Measurements from ENCODE around the gene RNF225. TPM values are rescaled to one million over a fixed set of nuclear protein-coding genes. Genes with fewer than 3 reads are reported as not detected.
"Not testable (repeated sequence)": the region's sequence is repeated elsewhere in the genome, so short reads cannot be mapped to it uniquely, and the experiment has no call there.

RNF225 gene
- total RNA-seq, 4 donors from 2014 or later: 3.9 to 13.7 (median 13.6) TPM; not detected in 1

GRCh38 chr19:58367698-58368454 is 27.6 kb upstream of the RNF225 start:
- DNase-seq (ENCODE audit: low spot score in 2 of 2): no peak
- no peak for TF ChIP-seq EP300 (IDR thresholded peaks at IDR 0.05)
- TF ChIP-seq CTCF (IDR thresholded peaks at IDR 0.05): no peak
- TF ChIP-seq POLR2A (IDR thresholded peaks at IDR 0.05): no peak
- no peak for TF ChIP-seq POLR2AphosphoS5 (IDR thresholded peaks at IDR 0.05)
- Histone ChIP-seq H3K4me1 (peaks cover 7% of the 10 kb centered on the region), H3K4me3 (no peak overlapping the region), H3K27me3 (no peaks in the 10 kb centered on the region), H3K36me3 (peaks cover 21% of the 10 kb centered on the region), H3K9me3 (no peaks in the 10 kb centered on the region), H3K27ac (no peak overlapping the region)
- 89% methylated on average over 44 of the region's 106 CpGs for WGBS

GRCh38 chr19:58368561-58369360 is 26.7 kb upstream of the RNF225 start:
- DNase-seq (ENCODE audit: low spot score in 2 of 2): no peak
- no peak for TF ChIP-seq EP300 (IDR thresholded peaks at IDR 0.05)
- TF ChIP-seq POLR2A (IDR thresholded peaks at IDR 0.05): no peak
- TF ChIP-seq POLR2AphosphoS5 (IDR thresholded peaks at IDR 0.05): no peak
- no peak for TF ChIP-seq CTCF (IDR thresholded peaks at IDR 0.05)

GRCh38 chr19:58372311-58373133 is 22.9 kb upstream of the RNF225 start:
- Histone ChIP-seq H3K4me1 (no peaks in the 10 kb centered on the region), H3K36me3 (peaks cover 16% of the 10 kb centered on the region), H3K27me3 (no peaks in the 10 kb centered on the region), H3K9me3 (no peaks in the 10 kb centered on the region), H3K4me3 (no peak overlapping the region), H3K27ac (no peak overlapping the region)
- TF ChIP-seq POLR2AphosphoS5 (IDR thresholded peaks at IDR 0.05) (no peak), CTCF (IDR thresholded peaks at IDR 0.05) (no peak), EP300 (IDR thresholded peaks at IDR 0.05) (no peak), POLR2A (IDR thresholded peaks at IDR 0.05) (no peak)
- WGBS: 71% methylated on average over 15 of the region's 15 CpGs
- no peak for DNase-seq (ENCODE audit: low spot score in 2 of 2)

More at GRCh38 chr19:58368561-58369360, 26.7 kb upstream of the RNF225 start:
- H3K27me3 ChIP-seq: no peaks in the 10 kb centered on the region
- no peaks in the 10 kb centered on the region for H3K4me1 ChIP-seq
- no peak overlapping the region for H3K27ac ChIP-seq
- peaks cover 21% of the 10 kb centered on the region for H3K36me3 ChIP-seq
- H3K4me3 ChIP-seq: no peak overlapping the region
- 100% methylated on average over 2 of the region's 68 CpGs for WGBS
- no peaks in the 10 kb centered on the region for H3K9me3 ChIP-seq

GRCh38 chr19:58374200-58374599 is 21.3 kb upstream of the RNF225 start:
- no peak for TF ChIP-seq EP300 (IDR thresholded peaks at IDR 0.05)
- no peaks in the 10 kb centered on the region for H3K27me3 ChIP-seq
- no peak overlapping the region for H3K27ac ChIP-seq
- H3K36me3 ChIP-seq: peaks cover under 1% of the 10 kb centered on the region
- no peaks in the 10 kb centered on the region for H3K4me1 ChIP-seq
- H3K4me3 ChIP-seq: no peak overlapping the region
- H3K9me3 ChIP-seq: no peaks in the 10 kb centered on the region
- WGBS: 81% methylated on average over 4 of the region's 4 CpGs
- DNase-seq (ENCODE audit: low spot score in 2 of 2): no peak

- not testable (repeated sequence) for DNase-seq (ENCODE audit: low spot score in 2 of 2)
- 86% methylated on average over 7 of the region's 7 CpGs for WGBS
Observed at GRCh38 chr19:58376724-58377123, 18.7 kb upstream of the RNF225 start.

More at GRCh38 chr19:58376724-58377123, 18.7 kb upstream of the RNF225 start:
- not testable (repeated sequence) for H3K4me3 ChIP-seq, H3K27ac ChIP-seq, H3K27me3 ChIP-seq, H3K9me3 ChIP-seq, H3K36me3 ChIP-seq
- peaks cover 16% of the 10 kb centered on the region for H3K4me1 ChIP-seq
